HG02623 (cell line): ENCODE measurements around the gene SLC12A3.

Experiments
- ATAC-seq: cut with Tn5 transposase; IDR thresholded peaks from one replicate; pipeline ENCODE4 v1.9.1; 2021; ENCODE audit warnings: moderate library complexity; ENCODE audit not compliant: unreplicated experiment

SLC12A3 gene

GRCh38 chr16:56938664-56939513 lies 73.9 kb downstream of the SLC12A3 start:
- no peak for ATAC-seq

GRCh38 chr16:56939801-56940200 lies 74.8 kb downstream of the SLC12A3 start:
- ATAC-seq, result no peak

DNA sequence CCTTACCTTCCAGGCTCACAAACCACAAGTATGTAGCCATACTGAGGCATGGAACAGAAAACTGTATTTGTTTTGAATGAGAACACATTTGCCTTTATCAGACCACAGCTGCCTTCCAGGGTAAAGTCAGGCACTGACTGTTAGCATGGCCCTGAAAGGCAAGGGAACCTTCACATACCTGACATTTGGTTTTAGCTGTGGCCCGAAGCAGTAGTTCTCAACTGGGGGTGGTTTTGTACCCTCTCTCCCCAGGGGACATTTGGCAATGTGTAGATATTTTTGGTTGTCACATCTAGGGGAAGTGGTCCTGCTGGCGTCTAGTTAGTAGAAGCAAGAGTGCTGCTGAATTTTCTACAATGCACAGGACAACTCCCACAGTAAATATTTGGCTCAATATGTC lies 76.1 kb downstream of the SLC12A3 start:
- no peak for ATAC-seq

- no peak for ATAC-seq
Measured at GRCh38 chr16:56941856-56942331, 76.9 kb downstream of the SLC12A3 start.

DNA sequence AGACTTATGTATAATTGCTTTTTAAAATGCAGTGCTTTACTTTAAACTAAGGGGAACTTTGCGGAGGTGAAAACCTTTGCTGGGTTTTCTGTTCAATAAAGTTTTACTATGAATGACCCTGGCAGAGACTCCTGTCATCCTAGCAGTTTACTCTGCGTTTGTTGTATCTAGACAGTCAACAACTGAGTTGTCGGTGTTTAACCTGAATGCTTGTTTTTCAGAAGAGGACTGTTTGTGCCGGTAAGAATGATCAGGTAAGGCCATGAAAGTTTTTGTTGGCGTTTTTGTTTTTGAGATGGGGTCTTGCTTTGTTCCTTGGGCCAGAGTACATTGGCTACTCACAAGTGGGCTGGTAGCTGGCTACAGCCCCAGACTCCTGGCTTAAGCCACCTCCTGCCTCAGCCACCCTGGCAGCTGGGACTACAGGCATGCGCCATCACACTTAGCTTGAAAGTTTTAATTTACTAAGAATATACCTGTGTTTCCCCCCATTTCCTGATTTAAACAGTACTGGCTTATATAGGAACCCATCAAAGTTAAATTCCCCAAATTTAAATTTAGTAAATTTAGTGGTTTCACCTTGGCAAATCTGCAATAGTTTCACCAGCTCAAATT lies 78.9 kb downstream of the SLC12A3 start:
- no peak for ATAC-seq

- no peak for ATAC-seq
Measured at GRCh38 chr16:56944954-56945839, 80.2 kb downstream of the SLC12A3 start.

DNA sequence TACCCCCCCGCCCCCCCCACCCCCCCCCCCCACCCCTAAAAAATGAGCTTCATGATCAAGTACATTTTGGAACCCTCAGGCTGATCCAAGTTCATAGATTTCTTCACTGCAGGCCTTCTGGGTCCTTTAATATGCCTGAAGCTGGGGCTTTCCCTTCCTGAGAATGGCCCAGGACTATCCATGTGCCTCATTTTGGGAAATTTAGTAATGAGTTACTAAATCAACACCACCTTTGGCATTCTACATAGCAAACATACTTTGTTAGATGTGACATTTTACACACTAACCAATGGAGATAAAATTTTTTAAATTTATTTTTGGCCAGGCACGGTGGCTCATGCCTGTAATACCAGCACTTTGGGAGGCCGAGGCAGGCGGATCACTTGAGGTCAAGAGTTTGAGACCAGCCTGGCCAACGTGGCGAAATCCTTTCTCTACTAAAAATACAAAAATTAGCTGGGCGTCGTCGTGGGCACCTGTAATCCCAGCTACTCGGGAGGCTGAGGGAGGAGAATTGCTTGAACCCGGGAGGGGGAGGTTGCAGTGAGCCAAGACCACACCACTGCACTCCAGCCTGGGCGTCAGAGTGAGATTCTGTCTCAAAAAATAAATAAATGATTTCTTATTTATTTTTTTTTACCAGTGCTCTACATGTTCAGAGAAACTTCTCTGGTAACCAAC lies 81.0 kb downstream of the SLC12A3 start:
- ATAC-seq, result no peak

DNA sequence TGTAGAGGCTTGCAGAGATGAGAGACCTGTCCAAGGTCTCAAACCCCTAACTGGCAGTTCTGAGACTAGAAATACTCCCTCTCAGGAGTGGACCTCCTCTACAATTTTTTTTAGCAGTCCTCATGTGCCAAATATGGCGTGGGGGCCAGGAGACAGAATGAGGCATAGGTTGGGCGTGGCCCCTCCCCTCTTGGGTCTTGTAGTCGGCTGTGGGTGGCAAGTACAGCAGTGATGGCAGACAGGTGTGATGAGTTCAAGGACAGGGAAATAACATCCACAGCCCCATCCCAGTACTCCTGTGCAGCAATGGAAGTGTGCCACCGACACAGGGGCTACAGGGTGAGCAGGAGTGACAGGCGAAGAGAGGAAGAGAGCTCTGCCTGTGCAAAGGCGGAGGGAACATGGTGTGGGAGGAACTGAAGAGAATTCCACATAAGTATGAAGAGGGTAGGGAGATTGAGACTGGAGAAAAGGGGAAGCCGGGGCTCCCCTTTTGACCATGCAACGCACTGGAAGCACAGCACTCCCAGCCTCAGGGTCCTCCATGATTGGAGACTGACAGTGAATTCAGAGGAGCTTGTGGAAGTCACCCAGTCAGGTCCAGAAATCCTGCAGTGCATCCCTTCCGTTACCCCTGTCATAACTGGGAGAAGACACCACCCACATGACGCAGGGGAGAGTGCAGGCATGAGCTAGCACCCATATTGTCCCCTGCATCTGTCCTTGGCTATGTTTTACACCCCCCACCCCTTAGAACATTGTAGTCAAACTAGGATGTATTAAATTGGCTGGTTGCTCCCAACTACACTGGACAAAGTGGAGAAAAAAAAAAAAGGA lies 82.0 kb downstream of the SLC12A3 start:
- ATAC-seq, result no peak

DNA sequence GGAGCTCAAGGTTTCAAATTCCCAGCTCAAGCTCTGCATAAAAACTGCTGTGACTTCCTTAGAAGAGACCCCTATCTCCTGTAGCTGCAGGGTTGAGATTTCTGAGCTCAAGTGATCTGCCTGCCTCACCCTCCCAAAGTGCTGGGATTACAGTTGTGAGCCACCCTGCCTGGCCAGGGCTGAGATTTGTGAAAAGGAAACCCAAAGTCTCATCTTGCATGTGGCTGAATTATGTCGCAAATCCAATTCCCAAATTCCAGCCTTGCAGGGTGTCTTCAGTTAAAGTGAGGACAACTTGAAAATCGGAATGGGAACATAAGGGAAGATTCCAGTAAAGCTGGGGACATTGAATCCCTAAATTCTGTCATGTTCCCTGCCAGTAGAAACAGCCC lies 82.6 kb downstream of the SLC12A3 start:
- no peak for ATAC-seq

GRCh38 chr16:56948234-56948633 lies 83.2 kb downstream of the SLC12A3 start:
- no peak for ATAC-seq

GRCh38 chr16:56950051-56950450 lies 85.0 kb downstream of the SLC12A3 start:
- no peak for ATAC-seq

DNA sequence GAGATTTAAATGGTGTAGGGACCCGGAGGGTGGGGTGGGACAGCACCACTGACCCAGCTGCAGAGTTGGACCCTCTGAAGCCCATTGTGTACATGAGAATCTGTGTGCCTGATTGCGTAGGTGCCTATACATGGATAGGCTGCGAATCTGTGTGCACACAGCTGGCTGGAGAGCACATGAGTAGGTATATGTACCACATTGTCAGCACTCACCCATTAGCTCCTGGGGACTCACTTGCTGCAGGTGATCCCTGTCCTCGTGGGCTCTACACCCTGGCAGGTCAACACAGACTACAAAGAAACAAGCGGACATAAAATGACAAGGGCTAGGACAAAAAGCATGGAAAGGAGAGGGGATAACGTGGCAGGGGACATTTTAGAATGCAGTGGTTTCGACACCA lies 85.4 kb downstream of the SLC12A3 start:
- no peak for ATAC-seq

GRCh38 chr16:56950881-56951771 lies 86.1 kb downstream of the SLC12A3 start:
- ATAC-seq, result peak; percentile 44

- ATAC-seq, result no peak
Measured at GRCh38 chr16:56953006-56953405, 88.0 kb downstream of the SLC12A3 start.

DNA sequence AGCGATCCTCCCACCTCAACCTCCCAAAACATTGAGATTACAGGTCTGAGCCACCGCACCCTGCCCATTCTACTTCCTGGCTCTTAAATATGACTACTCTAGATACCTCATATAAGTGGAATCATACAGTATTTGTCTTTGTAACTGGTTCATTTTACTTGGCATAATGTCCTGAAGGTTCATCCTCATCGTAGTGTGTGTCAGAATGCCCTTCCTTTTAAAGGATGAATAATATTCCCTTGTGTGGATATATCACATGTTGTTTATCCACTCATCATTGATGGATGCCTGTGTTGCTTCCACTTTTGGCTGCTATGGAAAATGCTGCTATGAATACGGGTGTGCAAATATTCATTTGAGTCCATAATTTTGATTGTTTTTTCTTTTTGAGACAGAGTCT lies 91.1 kb downstream of the SLC12A3 start:
- no peak for ATAC-seq

- ATAC-seq, result no peak
Measured at GRCh38 chr16:56956756-56957155, 91.7 kb downstream of the SLC12A3 start.

DNA sequence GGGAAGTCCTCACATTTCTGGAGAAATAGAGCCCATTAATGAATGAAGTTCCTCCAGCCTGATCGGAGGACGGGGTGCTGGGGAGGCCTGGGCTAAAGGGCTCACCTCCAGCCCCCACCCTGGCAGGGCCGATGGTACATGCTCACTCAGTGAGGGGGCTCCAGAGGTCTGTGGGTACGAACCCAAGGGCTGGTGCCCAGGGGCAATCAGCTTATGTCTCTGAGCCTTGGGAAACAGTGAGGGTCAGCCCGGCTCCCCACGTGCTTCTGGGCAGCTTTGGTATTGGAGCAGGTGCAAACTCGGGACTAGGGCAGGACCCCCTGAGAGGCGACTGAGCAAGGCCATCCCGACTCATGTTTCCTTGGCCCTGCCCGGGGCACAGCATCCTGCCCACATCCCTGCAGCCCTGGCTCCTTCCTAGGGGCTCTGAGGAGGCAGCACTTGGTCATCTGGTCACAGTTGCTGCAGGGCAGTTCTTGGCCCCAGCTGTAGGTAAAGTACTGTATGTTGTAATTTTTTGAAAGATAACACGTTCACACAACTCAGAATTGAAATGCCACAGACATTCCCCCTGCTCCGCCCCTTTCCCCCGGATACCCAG lies 95.8 kb downstream of the SLC12A3 start:
- ATAC-seq, result no peak

- ATAC-seq, result no peak
Measured at GRCh38 chr16:56961386-56961785, 96.4 kb downstream of the SLC12A3 start.
